Measurements from ENCODE around the gene DUOXA2. TPM values are rescaled to one million over a fixed set of nuclear protein-coding genes. Genes with fewer than 3 reads are reported as not detected.

The DUOXA2 gene
- total and polyA plus RNA-seq, 2 experiments from 2014 or later = not detected

GRCh38 chr15:45140557-45141250 is 26.6 kb downstream of the DUOXA2 start:
- Histone ChIP-seq H2AFZ (no peak overlapping the region), H3K27ac (ENCODE audit: low read depth) (no peak overlapping the region), H3K4me2 (no peak overlapping the region), H3F3A (replicated peaks; ENCODE audit: low read depth) (no peaks in the 10 kb centered on the region), H3K27me3 (ENCODE audit: insufficient read depth) (peaks cover 29% of the 10 kb centered on the region), H3K79me2 (replicated peaks; ENCODE audit: insufficient read depth) (no peaks in the 10 kb centered on the region), H3K9me2 (ENCODE audit: insufficient read depth) (no peaks in the 10 kb centered on the region), H3K4me1 (ENCODE audit: insufficient read depth) (no peaks in the 10 kb centered on the region), H3K4me3 (no peak overlapping the region), H4K20me1 (replicated peaks; ENCODE audit: insufficient read depth) (no peaks in the 10 kb centered on the region), H3K36me3 (ENCODE audit: insufficient read depth) (no peaks in the 10 kb centered on the region)
- Mint-ChIP-seq H3K4me3 (no peak overlapping the region), H3K27me3 (ENCODE audit: insufficient read depth, low read depth, poor library complexity) (peaks cover 14% of the 10 kb centered on the region), H3K9me3 (no peaks in the 10 kb centered on the region), H3K36me3 (ENCODE audit: low read depth) (no peaks in the 10 kb centered on the region), H3K27ac (no peak overlapping the region), H3K4me1 (peaks cover 3% of the 10 kb centered on the region; the same call in 1 of the 3 replicates)
- TF ChIP-seq EZH2phosphoT487 (IDR thresholded peaks at IDR 0.05; ENCODE audit: unreplicated experiment) (no peak), ZNF331 (CRISPR knock-in tag; IDR thresholded peaks at IDR 0.05; ENCODE audit: low read depth) (no peak), ZNF114 (CRISPR knock-in tag; IDR thresholded peaks at IDR 0.05) (no peak), ETS1 (IDR thresholded peaks at IDR 0.05) (no peak), POLR2AphosphoS5 (IDR thresholded peaks at IDR 0.05; ENCODE audit: low read depth) (no peak)
- TF ChIP-seq, protein P1, sequence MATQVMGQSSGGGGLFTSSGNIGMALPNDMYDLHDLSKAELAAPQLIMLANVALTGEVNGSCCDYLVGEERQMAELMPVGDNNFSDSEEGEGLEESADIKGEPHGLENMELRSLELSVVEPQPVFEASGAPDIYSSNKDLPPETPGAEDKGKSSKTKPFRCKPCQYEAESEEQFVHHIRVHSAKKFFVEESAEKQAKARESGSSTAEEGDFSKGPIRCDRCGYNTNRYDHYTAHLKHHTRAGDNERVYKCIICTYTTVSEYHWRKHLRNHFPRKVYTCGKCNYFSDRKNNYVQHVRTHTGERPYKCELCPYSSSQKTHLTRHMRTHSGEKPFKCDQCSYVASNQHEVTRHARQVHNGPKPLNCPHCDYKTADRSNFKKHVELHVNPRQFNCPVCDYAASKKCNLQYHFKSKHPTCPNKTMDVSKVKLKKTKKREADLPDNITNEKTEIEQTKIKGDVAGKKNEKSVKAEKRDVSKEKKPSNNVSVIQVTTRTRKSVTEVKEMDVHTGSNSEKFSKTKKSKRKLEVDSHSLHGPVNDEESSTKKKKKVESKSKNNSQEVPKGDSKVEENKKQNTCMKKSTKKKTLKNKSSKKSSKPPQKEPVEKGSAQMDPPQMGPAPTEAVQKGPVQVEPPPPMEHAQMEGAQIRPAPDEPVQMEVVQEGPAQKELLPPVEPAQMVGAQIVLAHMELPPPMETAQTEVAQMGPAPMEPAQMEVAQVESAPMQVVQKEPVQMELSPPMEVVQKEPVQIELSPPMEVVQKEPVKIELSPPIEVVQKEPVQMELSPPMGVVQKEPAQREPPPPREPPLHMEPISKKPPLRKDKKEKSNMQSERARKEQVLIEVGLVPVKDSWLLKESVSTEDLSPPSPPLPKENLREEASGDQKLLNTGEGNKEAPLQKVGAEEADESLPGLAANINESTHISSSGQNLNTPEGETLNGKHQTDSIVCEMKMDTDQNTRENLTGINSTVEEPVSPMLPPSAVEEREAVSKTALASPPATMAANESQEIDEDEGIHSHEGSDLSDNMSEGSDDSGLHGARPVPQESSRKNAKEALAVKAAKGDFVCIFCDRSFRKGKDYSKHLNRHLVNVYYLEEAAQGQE (IDR thresholded peaks at IDR 0.05; ENCODE audit: unreplicated experiment) = no peak
- TF ChIP-seq, protein P2, sequence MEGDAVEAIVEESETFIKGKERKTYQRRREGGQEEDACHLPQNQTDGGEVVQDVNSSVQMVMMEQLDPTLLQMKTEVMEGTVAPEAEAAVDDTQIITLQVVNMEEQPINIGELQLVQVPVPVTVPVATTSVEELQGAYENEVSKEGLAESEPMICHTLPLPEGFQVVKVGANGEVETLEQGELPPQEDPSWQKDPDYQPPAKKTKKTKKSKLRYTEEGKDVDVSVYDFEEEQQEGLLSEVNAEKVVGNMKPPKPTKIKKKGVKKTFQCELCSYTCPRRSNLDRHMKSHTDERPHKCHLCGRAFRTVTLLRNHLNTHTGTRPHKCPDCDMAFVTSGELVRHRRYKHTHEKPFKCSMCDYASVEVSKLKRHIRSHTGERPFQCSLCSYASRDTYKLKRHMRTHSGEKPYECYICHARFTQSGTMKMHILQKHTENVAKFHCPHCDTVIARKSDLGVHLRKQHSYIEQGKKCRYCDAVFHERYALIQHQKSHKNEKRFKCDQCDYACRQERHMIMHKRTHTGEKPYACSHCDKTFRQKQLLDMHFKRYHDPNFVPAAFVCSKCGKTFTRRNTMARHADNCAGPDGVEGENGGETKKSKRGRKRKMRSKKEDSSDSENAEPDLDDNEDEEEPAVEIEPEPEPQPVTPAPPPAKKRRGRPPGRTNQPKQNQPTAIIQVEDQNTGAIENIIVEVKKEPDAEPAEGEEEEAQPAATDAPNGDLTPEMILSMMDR (conservative IDR thresholded peaks at IDR 0.05; ENCODE audit: low read depth in 2 of 2) = no peak
- ATAC-seq (no peak), DNase-seq (ENCODE audit: low spot score) (no peak)

GRCh38 chr15:45141386-45141785 is 27.3 kb downstream of the DUOXA2 start:
- Histone ChIP-seq H3K79me2 (replicated peaks; ENCODE audit: insufficient read depth) (no peaks in the 10 kb centered on the region), H3K27ac (ENCODE audit: low read depth) (no peak overlapping the region), H3K4me1 (ENCODE audit: insufficient read depth) (no peaks in the 10 kb centered on the region), H3K36me3 (ENCODE audit: insufficient read depth) (no peaks in the 10 kb centered on the region), H3K27me3 (ENCODE audit: insufficient read depth) (peaks cover 22% of the 10 kb centered on the region), H4K20me1 (replicated peaks; ENCODE audit: insufficient read depth) (no peaks in the 10 kb centered on the region), H3K4me2 (no peak overlapping the region), H3K4me3 (no peak overlapping the region), H3K9me2 (ENCODE audit: insufficient read depth) (no peaks in the 10 kb centered on the region), H3F3A (replicated peaks; ENCODE audit: low read depth) (no peaks in the 10 kb centered on the region), H2AFZ (no peak overlapping the region)
- Mint-ChIP-seq H3K27ac (no peak overlapping the region), H3K27me3 (ENCODE audit: insufficient read depth, low read depth, poor library complexity) (peaks cover 9% of the 10 kb centered on the region), H3K4me3 (no peak overlapping the region), H3K36me3 (ENCODE audit: low read depth) (no peaks in the 10 kb centered on the region), H3K4me1 (peaks cover 2% of the 10 kb centered on the region; the same call in 1 of the 3 replicates), H3K9me3 (no peaks in the 10 kb centered on the region)
- DNase-seq (ENCODE audit: low spot score) = no peak
- ATAC-seq = no peak
- TF ChIP-seq ZNF331 (CRISPR knock-in tag; IDR thresholded peaks at IDR 0.05; ENCODE audit: low read depth) (no peak), JUNB (IDR thresholded peaks at IDR 0.05; ENCODE audit: unreplicated experiment) (no peak), ZNF114 (CRISPR knock-in tag; IDR thresholded peaks at IDR 0.05) (no peak), ETS1 (IDR thresholded peaks at IDR 0.05) (no peak), STAT1 (IDR thresholded peaks at IDR 0.05; ENCODE audit: unreplicated experiment) (no peak)
- TF ChIP-seq, protein P1 (IDR thresholded peaks at IDR 0.05; ENCODE audit: unreplicated experiment) = no peak
- TF ChIP-seq, protein P2 (conservative IDR thresholded peaks at IDR 0.05; ENCODE audit: low read depth in 2 of 2) = no peak
